Hepatocyte (in vitro differentiated cells): ENCODE data around the gene GRB10.

Experiments used
- CTCF ChIP-seq: fragments of 200-600 bp; sonication (generic); IDR thresholded peaks from 2 replicates; pipeline ENCODE4 v1.5.1; 2016; ENCODE audit warnings: antibody characterized with exemption, mild to moderate bottlenecking; ENCODE audit not compliant: poor library complexity
- EZH2phosphoT487 ChIP-seq: fragments of 200-600 bp; sonication (generic); IDR thresholded peaks from one replicate; pipeline ENCODE4 v1.6.1; 2018; ENCODE audit warnings: antibody characterized with exemption, mild to moderate bottlenecking, low read depth, moderate library complexity; ENCODE audit not compliant: unreplicated experiment, severe bottlenecking

GRCh38 chr7:50672045-50672444 is 110.7 kb downstream of the GRB10 start:
- no peak for TF ChIP-seq CTCF
- no peak for TF ChIP-seq EZH2phosphoT487
